Gastroesophageal sphincter (tissue), 4 donors: ENCODE measurements around the gene DAND5. TPM values are rescaled to one million over a fixed set of nuclear protein-coding genes. Genes with fewer than 3 reads are reported as not detected.
A peak's percentile ranks its signal among the peaks of the same experiment; 100 is the strongest.
"Not testable (repeated sequence)": the region's sequence is repeated elsewhere in the genome, so short reads cannot be mapped to it uniquely, and the experiment has no call there.

Experiments used
- ATAC-seq: fragments of 150-250 bp; one replicate; pipeline ENCODE4 v1.9.1; 2016; ENCODE audit warnings: mild to moderate bottlenecking, moderate library complexity
- H3K27ac ChIP-seq, 4 donors: fragments of 200-600 bp; sonication (generic) in 3 of 4; 1 replicate in 3 of 4; 2 replicates in 1 of 4; pipeline ENCODE4 v1.5.1; 2016 to 2019
- H3K27me3 ChIP-seq: fragments of 200-600 bp; sonication (generic); one replicate; pipeline ENCODE4 v1.5.1; 2019
- H3K36me3 ChIP-seq, 2 donors: fragments of 200-600 bp; sonication (generic); one replicate each; pipeline ENCODE4 v1.5.1; 2019; ENCODE audit warnings: control low read depth in 1 of 2
- H3K4me1 ChIP-seq, 3 donors: fragments of 200-600 bp; sonication (generic); 1 replicate in 2 of 3; 2 replicates in 1 of 3; pipeline ENCODE4 v1.5.1; 2016 to 2019; ENCODE audit warnings: control low read depth in 2 of 3
- H3K4me3 ChIP-seq, 2 donors: fragments of 200-600 bp; sonication (generic); one replicate each; pipeline ENCODE4 v1.5.1; 2019; ENCODE audit warnings: mild to moderate bottlenecking in 1 of 2, moderate library complexity in 1 of 2
- H3K9me3 ChIP-seq, 3 donors: fragments of 200-600 bp; sonication (generic); one replicate each; pipeline ENCODE4 v1.5.1; 2017 to 2019; ENCODE audit warnings: control low read depth in 2 of 3
- CTCF ChIP-seq, 4 experiments: fragments of 200-600 bp in 2 of 4; fragments of 450-650 bp in 2 of 4; sonication (generic) in 1 of 4; IDR thresholded peaks; one replicate each; pipeline ENCODE4 v1.5.1; 2017 to 2019; ENCODE audit warnings: antibody characterized with exemption in 4 of 4, mild to moderate bottlenecking in 2 of 4, moderate library complexity in 2 of 4
- EP300 ChIP-seq: sonication (generic); formaldehyde crosslinking; IDR thresholded peaks from one replicate; pipeline ENCODE4 v1.6.1; 2017; ENCODE audit warnings: antibody characterized with exemption, mild to moderate bottlenecking
- POLR2A ChIP-seq, 2 donors: fragments of 450-650 bp; IDR thresholded peaks; one replicate each; pipeline ENCODE4 v1.6.1; 2017; ENCODE audit warnings: antibody characterized with exemption in 2 of 2, mild to moderate bottlenecking in 2 of 2, moderate library complexity in 1 of 2
- POLR2AphosphoS5 ChIP-seq: sonication (generic); formaldehyde crosslinking; IDR thresholded peaks from one replicate; pipeline ENCODE4 v1.6.1; 2017; ENCODE audit warnings: antibody characterized with exemption
- WGBS, 2 donors: methylation state at CpG; one replicate each; pipeline ENCODE4 v1.1.5; 2018; ENCODE audit warnings: low coverage in 1 of 2; 5-methylcytosine and 5-hydroxymethylcytosine counted together
- total RNA-seq, 4 donors: library from RNA; depleted of rRNA; stranded (reverse); fragments of >200 nt; gene quantifications; one replicate each; pipeline ENCODE4 v1.1.0, GENCODE V29; 2016

Gene DAND5
- total RNA-seq, 4 donors from 2014 or later = 0.35 TPM; not detected in 3

- TF ChIP-seq EP300 (no peak), POLR2AphosphoS5 (no peak), POLR2A (IDR thresholded peaks at IDR 0.05) (no peak), CTCF (IDR thresholded peaks at IDR 0.05) (no peak)
- no peaks in the 10 kb centered on the region for H3K27me3 ChIP-seq
- no peaks in the 10 kb centered on the region for H3K9me3 ChIP-seq
- peaks cover 0 to 75% of the 10 kb centered on the region in 2 donors for H3K36me3 ChIP-seq
- WGBS, 2 donors = 69 to 78% methylated on average over 4 to 9 of the region's 16 CpGs
- H3K27ac ChIP-seq = no peak overlapping the region
- no peak for ATAC-seq
- no peak overlapping the region for H3K4me3 ChIP-seq
- peaks cover 0 to 66% (median 24%) of the 10 kb centered on the region in 3 donors for H3K4me1 ChIP-seq
Measured at GRCh38 chr19:12949363-12950283, 19.8 kb upstream of the DAND5 start.

DNA sequence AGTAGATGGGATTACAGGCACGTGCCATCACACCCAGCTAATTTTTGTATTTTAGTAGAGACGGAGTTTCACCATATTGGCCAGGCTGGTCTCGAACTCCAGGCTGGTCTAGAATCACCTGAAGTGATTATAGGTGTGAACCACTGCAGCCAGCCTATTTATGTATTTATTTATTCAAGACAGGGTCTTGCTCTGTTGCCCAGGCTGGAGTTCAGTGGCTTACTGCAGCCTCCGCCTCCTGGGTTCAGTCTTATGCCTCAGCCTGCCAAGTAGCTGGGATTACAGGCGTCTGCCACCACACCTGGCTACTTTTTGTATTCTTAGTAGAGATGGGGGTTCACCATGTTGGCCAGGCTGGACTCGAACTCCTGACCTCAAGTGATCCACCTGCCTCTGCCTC, 17.3 kb upstream of the DAND5 start:
- Histone ChIP-seq H3K4me1 (peaks cover 0 to 71% (median 27%) of the 10 kb centered on the region in 3 donors), H3K36me3 (peaks cover 0 to 79% of the 10 kb centered on the region in 2 donors), H3K27ac (peak overlapping the region in 2 of 4 donors; percentile 68 to 71)
- WGBS, 2 donors = 43 to 100% methylated on average over 1 of the region's 6 CpGs
- not testable (repeated sequence) for H3K4me3 ChIP-seq, H3K27me3 ChIP-seq, ATAC-seq, H3K9me3 ChIP-seq

DNA sequence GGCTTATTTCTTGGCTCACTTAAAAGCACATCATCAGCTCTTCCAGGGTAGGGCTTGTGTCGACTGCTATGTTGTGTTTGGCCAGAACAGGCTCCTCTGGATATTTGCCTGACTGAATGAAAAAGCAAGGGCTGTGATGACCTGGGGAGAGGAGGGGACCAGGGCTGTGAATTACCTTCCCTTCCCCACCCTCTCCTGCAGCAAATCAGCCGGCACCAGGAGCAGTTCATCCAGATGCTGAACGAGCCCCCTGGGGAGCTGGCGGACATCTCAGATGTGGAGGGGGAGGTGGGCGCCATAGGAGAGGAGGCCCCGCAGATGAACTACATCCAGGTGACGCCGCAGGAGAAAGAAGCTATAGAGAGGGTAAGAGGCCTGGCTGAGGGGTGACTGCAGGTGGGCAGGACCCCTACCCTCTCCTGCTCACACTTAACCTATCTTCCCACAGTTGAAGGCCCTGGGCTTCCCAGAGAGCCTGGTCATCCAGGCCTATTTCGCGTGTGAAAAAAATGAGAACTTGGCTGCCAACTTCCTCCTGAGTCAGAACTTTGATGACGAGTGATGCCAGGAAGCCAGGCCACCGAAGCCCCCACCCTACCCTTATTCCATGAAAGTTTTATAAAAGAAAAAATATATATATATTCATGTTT, 16.8 kb upstream of the DAND5 start:
- peak overlapping the region in 3 of 4 donors; percentile 44 to 71 (median 68) for H3K27ac ChIP-seq
- H3K36me3 ChIP-seq = peaks cover 0 to 75% of the 10 kb centered on the region in 2 donors
- no peak for TF ChIP-seq POLR2A (IDR thresholded peaks at IDR 0.05)
- TF ChIP-seq POLR2AphosphoS5 = peak; percentile 57
- peaks cover 0 to 67% (median 24%) of the 10 kb centered on the region in 3 donors for H3K4me1 ChIP-seq
- 6 to 29% methylated on average over 5 to 7 of the region's 12 CpGs for WGBS, 2 donors
- no peaks in the 10 kb centered on the region for H3K9me3 ChIP-seq
- H3K27me3 ChIP-seq = no peaks in the 10 kb centered on the region
- ATAC-seq = no peak
- H3K4me3 ChIP-seq = no peak overlapping the region

DNA sequence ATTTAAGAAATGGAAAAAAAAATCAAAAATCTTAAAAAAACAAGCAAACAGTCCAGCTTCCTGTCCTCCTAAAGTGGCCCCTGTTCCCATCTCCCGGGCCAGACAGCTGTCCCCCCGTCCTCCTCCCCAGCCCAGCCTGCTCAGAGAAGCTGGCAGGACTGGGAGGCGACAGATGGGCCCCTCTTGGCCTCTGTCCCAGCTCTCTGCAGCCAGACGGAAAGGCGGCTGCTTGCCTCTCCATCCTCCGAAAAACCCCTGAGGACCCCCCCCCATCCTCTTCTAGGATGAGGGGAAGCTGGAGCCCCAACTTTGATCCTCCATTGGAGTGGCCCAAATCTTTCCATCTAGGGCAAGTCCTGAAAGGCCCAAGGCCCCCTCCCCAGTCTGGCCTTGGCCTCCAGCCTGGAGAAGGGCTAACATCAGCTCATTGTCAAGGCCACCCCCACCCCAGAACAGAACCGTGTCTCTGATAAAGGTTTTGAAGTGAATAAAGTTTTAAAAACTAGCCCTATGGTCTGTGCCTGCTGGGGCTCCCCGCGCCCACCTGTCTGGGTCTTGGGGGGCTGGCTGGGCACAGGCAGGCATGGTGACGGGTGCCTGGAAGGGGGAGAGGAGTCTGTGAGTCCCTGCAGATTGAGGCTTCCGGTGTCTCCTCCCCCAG, 16.1 kb upstream of the DAND5 start:
- Histone ChIP-seq H3K27me3 (no peaks in the 10 kb centered on the region), H3K4me3 (no peak overlapping the region), H3K9me3 (no peaks in the 10 kb centered on the region), H3K4me1 (peaks cover 0 to 63% (median 21%) of the 10 kb centered on the region in 3 donors), H3K27ac (peak overlapping the region in 3 of 4 donors; percentile 34 to 71 (median 68)), H3K36me3 (peaks cover 0 to 69% of the 10 kb centered on the region in 2 donors)
- WGBS, 2 donors = 29% methylated on average over 2 to 10 of the region's 11 CpGs
- no peak for TF ChIP-seq POLR2A (IDR thresholded peaks at IDR 0.05)
- no peak for TF ChIP-seq CTCF (IDR thresholded peaks at IDR 0.05)
- TF ChIP-seq POLR2AphosphoS5 = no peak
- no peak for TF ChIP-seq EP300
- no peak for ATAC-seq

DNA sequence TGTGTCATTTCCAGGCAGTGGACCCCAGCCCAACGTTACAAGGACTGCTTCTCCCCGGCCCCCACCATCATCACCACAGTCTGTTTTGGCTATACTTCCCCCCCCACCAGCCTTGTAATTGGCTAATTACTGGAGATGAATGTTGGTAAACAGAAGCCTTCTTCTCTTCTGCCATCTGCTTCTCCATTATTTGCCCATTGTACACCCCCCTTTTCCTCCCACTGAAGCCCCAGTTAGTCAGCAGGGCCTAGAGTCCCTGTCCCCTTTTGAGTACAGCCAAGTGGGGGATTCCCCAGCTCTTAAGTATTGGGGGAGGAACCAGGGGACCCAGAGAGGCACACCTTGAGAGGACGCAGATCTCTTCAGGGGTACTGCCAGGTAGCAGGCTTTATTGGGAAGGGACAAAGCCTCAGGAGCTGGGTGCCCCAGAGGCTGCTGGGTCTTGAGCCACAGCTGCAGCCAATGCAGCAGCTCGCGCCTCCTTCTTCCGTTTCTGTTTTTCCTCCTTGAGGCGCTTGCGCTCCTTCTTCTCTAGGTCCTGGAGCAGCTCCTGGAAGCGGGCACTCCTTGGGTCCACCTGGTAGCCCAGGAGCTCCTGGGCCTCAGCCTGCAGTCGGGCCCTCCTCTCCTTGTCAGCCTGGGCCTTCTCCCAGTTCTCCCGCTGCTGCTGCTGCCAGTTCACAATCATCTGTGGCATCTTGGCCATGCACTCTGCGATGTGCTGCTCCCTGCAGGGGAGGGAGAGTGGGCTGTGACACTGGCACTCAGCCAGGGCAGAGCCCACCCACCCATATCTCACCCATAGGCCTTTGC, 15.4 kb upstream of the DAND5 start:
- H3K9me3 ChIP-seq = no peaks in the 10 kb centered on the region
- ATAC-seq = no peak
- no peak overlapping the region for H3K4me3 ChIP-seq
- H3K27me3 ChIP-seq = no peaks in the 10 kb centered on the region
- 17 to 64% methylated on average over 3 to 6 of the region's 12 CpGs for WGBS, 2 donors
- no peak for TF ChIP-seq POLR2A (IDR thresholded peaks at IDR 0.05)
- TF ChIP-seq CTCF (IDR thresholded peaks at IDR 0.05) = no peak
- TF ChIP-seq POLR2AphosphoS5 = no peak
- TF ChIP-seq EP300 = no peak
- peaks cover 0 to 62% of the 10 kb centered on the region in 2 donors for H3K36me3 ChIP-seq
- peaks cover 0 to 57% (median 21%) of the 10 kb centered on the region in 3 donors for H3K4me1 ChIP-seq
- H3K27ac ChIP-seq = peak overlapping the region in 3 of 4 donors; percentile 34 to 71 (median 68)
